Measurements from ENCODE around the gene SVBP.

The SVBP gene

DNA sequence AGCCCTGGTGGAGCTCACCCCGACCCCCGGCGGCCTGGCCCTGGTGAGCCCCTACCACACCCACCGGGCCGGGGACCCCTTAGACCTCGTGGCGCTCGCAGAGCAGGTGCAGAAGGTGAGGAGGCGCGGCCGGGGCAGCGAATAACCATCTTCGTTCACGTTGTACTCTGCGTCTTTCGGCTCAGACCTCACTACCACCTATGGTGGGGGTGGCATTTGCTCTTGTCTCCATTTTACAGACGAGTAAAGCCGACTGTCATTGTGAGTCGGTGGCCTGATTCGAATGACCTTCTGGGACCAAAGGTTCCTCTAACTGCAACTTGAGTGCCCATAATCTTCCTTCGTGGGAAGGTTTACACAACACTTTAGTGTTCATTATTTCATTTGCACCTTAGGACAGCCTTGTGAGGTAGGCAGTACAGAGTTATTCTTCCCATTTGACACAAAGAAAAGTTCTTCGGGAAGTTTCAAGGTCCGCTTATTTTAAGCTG, 49.6 kb downstream of the SVBP start:
- H3K4me3 ChIP-seq (ENCODE audit: low read depth, low read length), result peak overlapping the region; percentile 96
- DNase-seq (ENCODE audit: low read depth, low spot score), result no peak
- no peak for TF ChIP-seq CTCF (IDR thresholded peaks at IDR 0.05; ENCODE audit: low read depth, low read length)
- in situ Hi-C loops (cut with HindIII; ENCODE audit: low sequenced_read_pairs), result no loop called here

GRCh38 chr1:42766741-42767509, 50.3 kb downstream of the SVBP start, which contains the start of the genes C1orf50 and P3H1:
Gene C1orf50 (plus strand): TSS chr1:42767249. CDS start chr1:42767312, 63 bp downstream.
Gene P3H1 (minus strand): TSS chr1:42767028. CDS start chr1:42766971, 57 bp downstream.
- no peak for TF ChIP-seq CTCF (IDR thresholded peaks at IDR 0.05; ENCODE audit: low read depth, low read length)
- DNase-seq (ENCODE audit: low read depth, low spot score), result peak; percentile 100
- peak within 1 kb of the TSS; percentile 96 for H3K4me3 ChIP-seq (ENCODE audit: low read depth, low read length)
- in situ Hi-C loops (cut with HindIII; ENCODE audit: low sequenced_read_pairs), result no loop called here

DNA sequence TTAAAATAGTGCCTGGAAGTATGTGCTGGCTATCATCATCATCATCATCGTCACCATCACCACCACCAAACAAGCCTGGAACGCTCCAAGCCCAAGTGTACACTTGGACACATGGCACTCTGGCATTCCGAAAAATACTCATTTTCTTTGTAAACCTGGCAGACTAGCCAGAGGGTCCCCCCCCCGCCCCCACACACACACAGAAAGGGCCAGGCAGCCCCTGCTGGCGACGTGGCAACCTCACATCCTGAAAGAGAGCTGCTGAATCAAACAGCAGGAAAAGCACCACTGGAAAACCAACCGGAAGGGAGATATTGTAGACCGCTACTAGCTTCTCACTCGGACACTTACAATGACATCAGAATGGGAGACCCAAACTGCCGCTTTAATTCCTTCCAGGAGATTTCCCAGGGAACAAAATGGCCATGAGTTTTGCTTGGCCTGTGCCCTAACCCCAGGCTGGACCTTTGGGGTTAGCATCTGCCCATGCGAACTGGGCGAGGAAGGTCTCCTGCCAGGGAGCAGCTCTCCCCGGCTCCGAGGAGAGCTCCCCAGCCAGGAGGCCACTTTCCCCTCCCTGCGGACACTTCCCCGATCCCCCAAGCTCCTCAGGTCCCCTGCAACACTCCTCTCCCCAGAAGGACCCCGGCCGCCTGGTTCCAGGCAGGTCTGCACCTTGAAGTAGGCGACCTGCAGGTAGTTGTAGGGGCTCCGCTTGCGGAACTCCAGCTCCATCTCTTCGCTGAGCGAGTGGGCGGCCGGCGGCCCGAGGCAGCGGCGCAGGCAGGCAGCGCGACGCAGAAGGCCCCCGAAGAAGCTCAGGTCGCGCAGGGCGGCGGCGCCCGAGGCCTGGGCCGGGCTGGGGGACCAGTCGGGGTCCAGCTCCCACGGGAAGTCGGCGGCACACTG, 51.1 kb downstream of the SVBP start:
- in situ Hi-C loops (cut with HindIII; ENCODE audit: low sequenced_read_pairs), result no loop called here
- peak overlapping the region; percentile 96 for H3K4me3 ChIP-seq (ENCODE audit: low read depth, low read length)
- TF ChIP-seq CTCF (IDR thresholded peaks at IDR 0.05; ENCODE audit: low read depth, low read length), result peak; percentile 67
- DNase-seq (ENCODE audit: low read depth, low spot score), result peak; percentile 82

GRCh38 chr1:42765269-42765668, 51.9 kb downstream of the SVBP start:
- H3K4me3 ChIP-seq (ENCODE audit: low read depth, low read length), result peak overlapping the region; percentile 96
- in situ Hi-C loops (cut with HindIII; ENCODE audit: low sequenced_read_pairs), result no loop called here
- TF ChIP-seq CTCF (IDR thresholded peaks at IDR 0.05; ENCODE audit: low read depth, low read length), result no peak
- DNase-seq (ENCODE audit: low read depth, low spot score), result peak; percentile 38

DNA sequence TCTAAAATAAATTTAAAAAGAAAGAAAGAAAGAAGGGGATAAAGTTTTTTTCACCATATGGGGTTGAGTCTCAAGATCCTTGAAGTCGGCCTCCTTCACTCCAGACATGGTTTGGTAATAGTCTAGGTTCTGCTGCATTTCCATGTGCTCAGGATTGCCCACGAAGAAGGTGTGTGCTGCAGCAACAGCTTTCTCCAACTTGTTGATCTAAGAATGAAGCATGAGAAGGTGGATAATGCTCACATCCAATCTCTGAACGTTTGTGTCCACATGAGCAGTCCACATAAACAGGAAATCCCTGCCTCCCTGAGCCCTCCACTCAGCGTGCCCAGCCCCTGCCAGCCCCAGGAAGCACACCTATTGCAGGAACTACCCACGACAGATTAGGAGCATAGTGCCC, 54.9 kb downstream of the SVBP start:
- in situ Hi-C loops (cut with HindIII; ENCODE audit: low sequenced_read_pairs), result no loop called here
- no peak overlapping the region for H3K4me3 ChIP-seq (ENCODE audit: low read depth, low read length)
- no peak for TF ChIP-seq CTCF (IDR thresholded peaks at IDR 0.05; ENCODE audit: low read depth, low read length)
- no peak for DNase-seq (ENCODE audit: low read depth, low spot score)

DNA sequence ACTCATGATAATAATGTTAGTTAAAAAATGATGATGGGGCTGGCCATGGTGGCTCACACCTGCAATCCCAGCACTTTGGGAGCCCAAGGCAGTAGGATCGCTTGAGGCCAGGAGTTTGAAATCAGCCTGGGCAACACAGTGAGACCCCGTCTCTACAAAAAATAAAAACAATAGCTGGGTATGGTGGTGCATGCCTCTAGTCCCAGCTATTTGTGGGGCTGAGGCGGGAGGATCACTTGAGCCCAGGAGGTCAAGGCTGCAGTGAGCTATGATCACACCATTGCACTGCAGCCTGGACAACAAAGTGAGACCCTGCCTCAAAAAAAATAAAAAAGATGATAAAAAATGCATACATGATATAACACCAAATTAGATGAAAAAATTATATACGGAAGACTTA, 55.6 kb downstream of the SVBP start:
- TF ChIP-seq CTCF (IDR thresholded peaks at IDR 0.05; ENCODE audit: low read depth, low read length), result no peak
- no peak overlapping the region for H3K4me3 ChIP-seq (ENCODE audit: low read depth, low read length)
- in situ Hi-C loops (cut with HindIII; ENCODE audit: low sequenced_read_pairs), result no loop called here
- DNase-seq (ENCODE audit: low read depth, low spot score), result no peak
